ENCODE results near the gene CPNE9.

- TF ChIP-seq CTCF (IDR thresholded peaks at IDR 0.05; ENCODE audit: insufficient read depth, low read length, poor library complexity, severe bottlenecking), result no peak
- TF ChIP-seq EZH2phosphoT487 (conservative IDR thresholded peaks at IDR 0.05; ENCODE audit: low read length), result no peak
These were observed 28.6 kb downstream of the CPNE9 start for GRCh38 chr3:9732080-9732739.

Measured in SU-DHL-6 (cell line).